HG03175 (cell line): ENCODE results near the gene TCIRG1.

Experiments used
- ATAC-seq: cut with Tn5 transposase; IDR thresholded peaks from one replicate; pipeline ENCODE4 v1.9.1; 2021; ENCODE audit warnings: mild to moderate bottlenecking, moderate library complexity; ENCODE audit not compliant: unreplicated experiment

The TCIRG1 gene

DNA sequence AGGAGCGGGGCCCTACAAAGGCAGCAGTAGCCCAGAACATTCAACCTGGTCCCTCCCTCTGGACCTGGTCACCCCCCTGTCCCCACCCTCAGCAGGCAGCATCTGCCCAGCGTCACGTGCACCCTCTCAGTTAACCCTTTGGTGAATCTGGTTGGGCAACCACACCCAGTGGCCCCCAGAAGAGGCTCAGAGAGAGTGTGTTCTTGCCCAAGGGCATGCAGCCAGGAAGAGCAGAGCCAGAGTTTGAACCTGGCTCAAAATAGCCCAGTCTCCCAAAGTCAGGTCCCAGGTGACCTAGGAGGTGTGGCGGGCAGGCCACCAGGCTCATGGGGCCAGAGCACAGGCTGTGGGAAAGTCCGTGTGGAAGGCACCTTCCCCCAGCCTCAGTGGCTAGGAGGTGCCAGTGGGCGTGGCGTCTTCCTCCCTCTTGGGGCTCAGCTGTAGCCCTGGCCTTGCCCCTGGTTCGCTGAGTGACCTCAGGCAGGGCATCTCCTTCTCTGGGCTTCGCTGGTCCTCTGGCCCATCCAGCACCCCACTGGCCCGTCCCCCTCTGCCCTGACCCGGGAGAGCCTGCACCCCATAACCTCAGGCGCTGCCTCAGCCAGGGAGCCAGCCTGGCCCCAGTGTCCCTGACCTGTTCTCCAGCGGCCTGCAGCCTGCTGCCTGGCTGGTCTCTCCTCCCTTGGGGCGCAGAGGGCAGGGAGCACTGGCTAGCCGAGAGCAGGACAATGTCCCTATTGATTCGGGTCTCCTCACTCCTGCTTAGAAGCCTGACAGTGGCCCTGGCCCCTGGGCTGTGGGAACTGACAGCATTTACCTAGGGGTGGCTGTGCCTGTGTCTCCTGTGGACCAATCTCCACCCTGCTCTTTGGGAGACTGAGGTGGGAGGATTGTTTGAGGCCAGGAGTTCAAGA is 21.7 kb upstream of the TCIRG1 start:
- ATAC-seq, result no peak

DNA sequence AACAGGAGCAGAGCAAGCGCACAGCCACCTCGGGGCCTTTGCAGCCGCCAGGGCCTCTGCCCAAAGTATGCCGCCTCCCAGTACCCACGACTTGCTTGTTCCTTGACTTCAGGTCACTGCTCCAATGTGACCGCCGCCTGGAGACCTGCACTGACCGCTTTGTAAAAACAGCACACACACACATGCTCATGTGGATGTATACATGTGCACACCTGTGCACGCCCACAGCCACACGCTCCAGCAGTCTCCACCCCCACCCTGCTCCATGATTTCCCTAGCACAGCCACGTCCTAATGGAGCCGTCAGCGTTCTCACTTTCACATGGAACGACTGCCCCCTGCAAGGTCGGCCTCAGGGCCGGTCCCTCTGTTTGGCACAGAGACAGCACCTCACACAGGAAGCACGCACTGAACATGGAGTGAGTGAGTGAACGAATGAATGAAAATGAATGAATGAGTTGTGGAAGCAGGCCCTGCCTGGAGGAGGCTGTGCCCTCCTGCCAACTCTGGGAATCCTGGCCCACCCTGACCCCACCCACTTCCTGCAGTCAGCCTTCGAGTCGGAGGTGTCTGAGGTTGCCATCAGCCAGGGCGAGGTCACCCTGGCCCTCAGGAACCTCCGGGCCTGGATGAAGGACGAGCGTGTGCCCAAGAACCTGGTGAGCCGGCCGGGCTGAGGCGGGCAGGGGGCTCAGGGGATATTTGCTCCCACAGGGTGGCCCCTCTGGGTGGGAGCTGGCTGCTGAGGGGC is 20.7 kb upstream of the TCIRG1 start:
- ATAC-seq, result no peak

DNA sequence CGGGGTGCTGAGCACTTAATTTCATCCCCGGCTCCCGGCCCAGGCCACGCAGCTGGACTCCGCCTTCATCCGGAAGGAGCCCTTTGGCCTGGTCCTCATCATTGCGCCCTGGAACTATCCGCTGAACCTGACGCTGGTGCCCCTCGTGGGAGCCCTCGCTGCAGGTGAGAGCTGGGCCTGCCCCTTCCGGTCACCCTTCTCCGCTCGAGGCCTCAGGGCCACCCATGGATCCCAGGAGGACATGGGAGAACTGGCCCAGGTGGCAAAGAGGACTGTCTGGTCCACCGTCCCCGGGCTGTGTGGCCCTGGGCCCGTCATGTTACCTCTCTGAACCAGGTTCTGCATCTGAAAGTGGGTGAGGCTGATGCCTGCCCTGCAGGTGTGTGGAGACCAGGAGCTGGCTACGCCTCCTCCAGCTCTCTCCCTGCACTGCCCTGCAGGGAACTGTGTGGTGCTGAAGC is 20.1 kb upstream of the TCIRG1 start:
- no peak for ATAC-seq

DNA sequence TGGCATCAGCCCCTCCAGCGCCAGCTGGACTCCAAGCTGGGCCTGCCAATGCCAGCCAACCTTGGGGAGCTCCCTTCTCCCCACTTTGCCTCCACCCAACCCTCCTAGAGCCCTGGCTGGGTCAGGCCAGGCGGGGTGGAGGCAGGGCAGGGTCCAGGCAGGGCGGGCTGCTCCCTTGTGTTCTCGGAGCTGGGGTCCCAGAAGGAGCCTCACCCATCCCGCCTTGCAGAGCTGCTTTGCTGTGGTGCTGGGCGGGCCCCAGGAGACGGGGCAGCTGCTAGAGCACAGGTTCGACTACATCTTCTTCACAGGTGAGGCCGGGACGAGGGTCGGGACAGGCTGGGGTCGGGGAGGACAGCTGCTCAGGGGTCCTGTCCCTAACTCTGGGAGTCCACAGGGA is 19.3 kb upstream of the TCIRG1 start:
- no peak for ATAC-seq

DNA sequence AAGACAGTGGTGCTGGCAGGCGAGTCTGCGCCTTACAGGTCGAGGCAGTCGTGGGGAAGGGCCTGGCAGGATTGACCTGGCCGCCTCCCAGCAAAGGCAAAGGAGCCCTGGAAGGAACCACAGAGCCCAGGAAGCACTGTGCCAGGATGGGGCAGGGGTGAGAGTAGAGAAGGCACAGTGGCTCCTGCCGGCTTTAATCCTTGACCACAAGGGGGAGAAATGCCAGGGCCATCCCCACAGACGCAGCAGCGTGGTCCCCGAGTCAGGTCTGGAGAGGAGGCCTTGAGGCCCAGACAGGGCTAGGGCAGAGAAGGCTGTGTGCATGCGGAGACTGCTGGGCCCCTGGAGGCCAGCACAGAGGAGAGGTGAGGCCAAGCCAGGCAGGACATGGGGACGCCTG is 18.2 kb upstream of the TCIRG1 start:
- ATAC-seq, result no peak

DNA sequence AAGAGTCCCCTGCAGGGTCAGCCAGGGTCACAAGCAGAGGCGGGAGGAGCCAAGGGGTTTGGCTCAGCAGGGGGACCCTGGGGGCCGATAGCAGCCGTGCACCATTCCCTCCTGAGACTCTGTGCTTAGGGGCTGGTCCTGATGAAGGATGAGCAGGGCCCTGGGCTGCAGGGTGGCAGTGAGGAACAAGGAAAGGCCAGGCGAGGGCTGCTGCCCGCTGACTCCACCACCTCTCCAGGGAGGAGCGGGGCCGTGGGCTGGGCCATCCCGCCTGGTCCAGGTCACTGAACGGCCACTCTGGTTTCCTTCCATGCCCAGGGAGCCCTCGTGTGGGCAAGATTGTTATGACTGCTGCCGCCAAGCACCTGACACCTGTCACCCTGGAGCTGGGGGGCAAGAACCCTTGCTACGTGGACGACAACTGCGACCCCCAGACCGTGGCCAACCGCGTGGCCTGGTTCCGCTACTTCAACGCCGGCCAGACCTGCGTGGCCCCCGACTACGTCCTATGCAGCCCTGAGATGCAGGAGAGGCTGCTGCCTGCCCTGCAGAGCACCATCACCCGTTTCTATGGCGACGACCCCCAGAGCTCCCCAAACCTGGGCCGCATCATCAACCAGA is 17.5 kb upstream of the TCIRG1 start:
- no peak for ATAC-seq

DNA sequence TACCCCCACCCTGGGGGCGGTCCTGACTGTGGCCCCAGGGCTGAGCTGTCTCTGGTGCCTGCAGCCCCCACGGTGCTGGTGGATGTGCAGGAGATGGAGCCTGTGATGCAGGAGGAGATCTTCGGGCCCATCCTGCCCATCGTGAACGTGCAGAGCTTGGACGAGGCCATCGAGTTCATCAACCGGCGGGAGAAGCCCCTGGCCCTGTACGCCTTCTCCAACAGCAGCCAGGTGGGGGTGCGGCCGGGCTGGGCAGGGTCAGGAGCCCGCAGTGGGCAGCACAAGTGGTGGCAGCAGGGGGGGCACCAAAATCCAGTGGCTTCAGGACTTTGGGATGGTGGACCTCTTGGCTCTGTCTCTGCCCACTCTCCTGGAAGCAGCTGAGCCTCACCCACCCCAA is 16.3 kb upstream of the TCIRG1 start:
- ATAC-seq, result no peak

DNA sequence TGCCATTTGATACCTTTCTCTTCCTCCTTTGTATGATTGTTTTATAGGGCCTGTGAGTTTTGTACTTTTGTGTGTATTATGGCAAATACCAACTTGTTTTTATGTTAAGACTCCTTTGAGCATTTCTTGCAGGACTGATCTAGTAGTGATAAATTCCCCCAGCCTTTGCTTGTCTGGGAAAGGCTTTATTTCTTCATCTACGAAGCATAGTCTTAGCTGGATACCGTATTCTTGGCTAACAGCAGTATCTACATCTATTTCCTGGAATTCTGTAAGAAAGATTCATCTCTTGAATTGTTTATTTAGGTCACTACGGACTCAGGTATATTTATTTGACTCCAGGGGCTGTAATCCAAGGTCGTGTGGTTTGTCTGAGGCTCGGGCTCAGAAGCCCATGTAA is 14.3 kb upstream of the TCIRG1 start:
- ATAC-seq, result no peak

DNA sequence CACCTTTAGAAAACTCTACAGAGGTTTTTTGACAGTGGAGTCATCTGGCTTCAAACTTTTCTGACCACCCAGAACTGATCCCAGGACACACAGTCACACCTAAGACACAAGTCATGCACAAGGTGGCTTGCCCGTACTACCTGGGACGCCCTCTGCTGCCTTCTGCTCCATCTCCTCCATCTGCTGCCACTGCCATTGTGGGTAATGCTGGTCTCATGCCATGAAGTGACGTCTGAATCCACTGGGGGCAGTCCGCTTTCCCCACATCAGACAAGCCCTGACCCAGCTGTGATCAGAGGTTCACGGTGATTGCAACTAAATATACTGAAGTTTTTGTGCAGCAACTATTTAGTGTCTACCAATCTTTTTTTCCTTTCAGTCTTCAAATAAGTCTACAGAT is 13.8 kb upstream of the TCIRG1 start:
- no peak for ATAC-seq

DNA sequence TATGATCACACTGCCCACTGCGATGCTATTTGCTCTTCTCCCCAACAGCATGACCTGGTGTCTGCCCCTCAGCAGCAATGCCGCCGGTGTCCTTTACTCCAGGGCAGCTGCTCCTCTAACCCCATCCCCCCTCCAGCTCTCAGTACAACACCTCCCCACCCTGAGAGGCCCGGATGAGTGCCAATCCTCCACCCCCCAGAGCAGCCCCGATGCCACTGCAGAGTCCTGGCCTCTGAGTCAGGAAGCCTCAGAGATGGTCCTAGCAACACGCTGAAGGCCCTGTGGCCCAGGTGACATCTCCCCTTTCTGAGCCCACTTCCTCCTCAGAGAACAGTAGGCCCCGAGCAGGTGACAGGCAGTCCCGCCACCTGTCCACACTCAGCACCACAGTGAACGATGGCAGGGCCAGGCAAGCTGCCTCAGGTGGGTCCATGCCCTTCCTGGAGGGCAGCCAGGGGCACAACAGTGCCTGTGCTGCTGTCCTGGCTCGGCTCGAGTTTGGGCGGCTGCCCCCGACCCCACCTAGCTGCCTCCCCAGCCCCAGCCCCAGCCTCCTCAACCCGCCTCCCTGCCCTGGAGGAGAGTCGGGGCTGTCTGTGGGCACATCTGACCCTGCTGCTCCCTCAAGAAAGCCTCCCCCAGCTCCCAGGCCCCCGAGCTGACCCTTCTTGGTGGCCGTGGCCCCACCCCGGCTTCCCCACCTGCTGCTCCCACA is 12.3 kb upstream of the TCIRG1 start:
- ATAC-seq, result no peak

DNA sequence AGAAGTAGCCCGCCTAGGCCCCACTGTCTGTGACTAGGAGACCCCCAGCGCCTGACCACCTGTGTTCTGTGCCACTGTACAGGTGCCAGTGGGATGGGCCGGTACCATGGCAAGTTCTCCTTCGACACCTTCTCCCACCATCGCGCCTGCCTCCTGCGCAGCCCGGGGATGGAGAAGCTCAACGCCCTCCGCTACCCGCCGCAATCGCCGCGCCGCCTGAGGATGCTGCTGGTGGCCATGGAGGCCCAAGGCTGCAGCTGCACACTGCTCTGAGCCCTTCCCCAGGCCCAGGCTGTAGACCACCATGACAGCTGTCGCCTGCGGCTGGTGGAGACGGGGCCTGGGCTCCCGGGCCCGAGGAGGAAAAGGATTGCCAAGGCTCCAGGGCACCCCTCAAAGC is 11.2 kb upstream of the TCIRG1 start:
- no peak for ATAC-seq

DNA sequence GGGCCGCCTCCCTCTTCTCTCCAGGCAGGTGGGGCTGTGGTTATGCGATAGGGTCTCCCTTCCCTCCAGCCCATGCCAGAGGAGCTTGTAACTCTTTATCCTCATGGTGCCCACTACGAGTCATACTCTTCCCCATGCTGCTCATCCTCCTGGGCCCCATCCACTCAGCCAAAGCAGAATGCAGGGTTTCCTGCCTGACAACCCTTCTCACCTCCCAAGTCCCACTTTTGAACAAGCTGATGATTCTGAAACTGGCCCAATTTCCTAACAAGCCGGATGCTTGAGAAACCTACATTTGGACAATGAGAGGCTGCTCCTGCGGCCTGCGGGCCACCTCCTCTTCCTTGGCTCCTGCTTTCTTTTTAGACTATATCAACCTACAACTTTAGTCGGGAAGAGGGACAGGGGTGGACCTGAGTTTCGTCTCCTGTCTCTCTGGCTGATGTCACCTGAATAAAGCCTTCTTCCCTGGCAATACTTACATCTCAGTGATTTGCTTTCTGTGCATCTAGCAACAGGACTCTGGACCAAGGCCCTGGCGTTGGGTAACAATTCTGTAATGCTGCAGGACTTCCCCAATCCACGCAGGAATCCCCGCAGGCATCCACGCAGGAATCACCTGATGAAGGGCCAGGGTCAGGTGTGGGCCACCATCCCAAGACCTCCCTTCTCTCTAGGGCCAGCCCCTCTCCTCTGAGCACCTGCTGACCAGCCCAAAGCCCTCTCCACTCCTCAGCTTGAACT is 9.9 kb upstream of the TCIRG1 start:
- ATAC-seq, result no peak

DNA sequence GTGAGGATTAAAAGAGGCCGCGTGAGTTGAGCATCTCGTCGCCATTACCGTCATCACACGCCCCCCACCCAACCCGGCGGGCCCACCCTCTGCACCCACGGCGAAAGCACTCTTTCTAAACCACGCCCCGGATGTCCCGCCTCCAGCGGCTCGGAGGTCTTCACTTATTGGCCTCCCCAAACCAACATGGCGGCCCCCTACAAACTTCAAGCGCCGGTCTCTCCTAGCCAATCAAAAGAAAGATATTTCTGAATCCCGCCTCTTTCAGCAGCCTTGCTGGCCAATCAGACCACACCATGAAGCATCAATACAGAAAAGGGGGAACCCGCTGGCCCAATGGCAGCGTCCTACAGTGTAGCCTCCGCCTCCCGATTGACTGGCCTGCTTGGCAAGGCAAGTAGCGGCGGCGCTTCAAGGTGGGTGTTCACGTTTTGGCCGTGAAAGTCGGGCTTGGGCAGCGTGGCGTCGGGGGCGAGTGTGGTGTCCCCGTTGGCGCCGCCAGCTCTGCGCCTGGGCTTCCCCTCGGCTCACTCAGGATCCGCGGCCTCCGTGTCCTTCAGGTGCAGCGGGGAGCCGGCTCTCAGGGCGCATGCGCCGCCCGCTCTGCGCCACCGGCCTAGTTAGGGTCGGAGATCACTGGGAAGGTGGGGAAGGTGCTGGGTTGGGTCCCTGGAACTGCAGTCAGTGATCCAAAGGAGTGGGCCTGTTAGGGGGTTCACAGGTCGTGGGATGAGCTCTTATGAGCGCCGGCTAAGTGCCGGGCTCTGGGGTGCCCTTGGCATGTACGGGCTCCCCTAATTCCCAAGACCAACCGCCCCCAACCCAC is 8.3 kb upstream of the TCIRG1 start, which contains the start of gene NDUFS8:
Gene NDUFS8 (plus strand): TSS at position 364 of the 826 bp plus-strand sequence. CDS start 1,471 bp downstream, outside the sequence.
- ATAC-seq, result peak; percentile 96

DNA sequence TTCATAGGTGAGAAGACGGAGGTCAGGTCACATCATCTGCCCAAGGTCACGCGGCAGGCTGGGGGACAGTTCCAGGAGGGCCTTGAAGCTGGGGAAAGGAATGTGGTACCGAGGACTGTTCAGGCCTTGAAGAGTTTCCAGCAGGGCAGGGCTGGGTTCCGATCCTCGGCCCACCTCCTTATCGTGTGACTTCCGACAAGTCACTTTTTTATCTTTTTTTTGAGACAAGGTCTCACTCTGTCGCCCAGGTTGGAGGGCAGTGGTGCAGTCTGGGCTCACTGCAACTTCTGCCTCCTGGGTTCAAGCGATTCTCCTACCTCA is 7.7 kb upstream of the TCIRG1 start:
- no peak for ATAC-seq

DNA sequence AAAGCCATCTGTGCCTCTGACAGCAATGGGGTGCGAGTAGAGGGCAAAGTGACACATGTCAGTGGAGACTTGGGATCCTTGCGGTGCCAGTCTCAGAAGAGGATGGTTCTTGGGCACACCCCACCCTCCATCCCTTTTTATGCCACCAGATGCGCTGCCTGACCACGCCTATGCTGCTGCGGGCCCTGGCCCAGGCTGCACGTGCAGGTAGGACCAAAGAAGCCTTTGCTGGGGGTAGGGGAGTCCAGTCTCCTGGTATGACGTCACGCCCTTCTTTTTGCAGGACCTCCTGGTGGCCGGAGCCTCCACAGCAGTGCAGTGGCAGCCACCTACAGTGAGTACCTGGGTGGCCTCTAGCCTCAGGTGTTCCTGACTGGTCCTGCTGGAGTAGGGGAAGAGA is 6.8 kb upstream of the TCIRG1 start:
- ATAC-seq, result no peak

DNA sequence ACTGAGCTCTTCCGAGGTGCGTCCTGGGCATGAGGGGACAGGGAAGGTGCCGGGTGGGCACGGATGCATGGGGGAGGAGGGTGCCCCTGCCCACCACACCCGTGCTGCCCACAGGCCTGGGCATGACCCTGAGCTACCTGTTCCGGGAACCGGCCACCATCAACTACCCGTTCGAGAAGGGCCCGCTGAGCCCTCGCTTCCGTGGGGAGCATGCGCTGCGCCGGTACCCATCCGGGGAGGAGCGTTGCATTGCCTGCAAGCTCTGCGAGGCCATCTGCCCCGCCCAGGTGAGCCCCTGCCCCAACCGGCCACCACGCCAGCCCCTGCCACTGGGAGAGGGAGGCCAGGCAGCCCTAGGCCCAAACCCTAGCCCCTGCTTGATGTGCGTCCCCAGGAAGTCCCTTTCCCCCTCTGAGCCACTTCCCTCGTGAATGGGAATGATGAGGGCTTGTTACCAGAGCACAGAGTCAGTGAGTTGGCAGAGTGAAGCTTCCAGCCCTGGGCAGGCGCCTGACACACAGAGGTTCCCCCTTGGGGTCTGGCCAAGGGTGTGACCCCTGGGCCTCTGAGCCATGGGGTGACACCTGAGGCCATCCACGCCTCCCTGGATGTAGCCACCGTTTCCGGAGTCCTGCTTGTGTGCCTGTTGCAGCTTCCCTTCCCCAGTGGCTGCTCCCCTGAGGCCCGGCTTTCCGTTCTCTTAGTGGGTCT is 5.7 kb upstream of the TCIRG1 start:
- no peak for ATAC-seq

DNA sequence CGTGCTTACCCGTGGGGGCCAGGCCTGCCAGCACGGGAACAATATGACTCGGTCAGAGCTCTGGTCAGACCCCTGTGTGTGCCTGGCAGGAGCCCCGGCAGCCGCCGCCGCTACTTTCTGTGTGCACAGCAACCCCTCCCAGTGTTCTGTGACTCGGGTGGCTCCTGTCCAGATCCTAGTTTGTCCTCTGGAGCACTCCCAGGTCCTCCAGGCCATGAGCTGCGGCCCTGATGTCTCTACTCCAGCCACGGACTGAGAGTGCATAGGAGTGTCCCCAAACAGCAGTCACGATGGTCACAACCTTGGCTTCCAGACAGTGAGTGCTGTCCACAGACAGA is 5.1 kb upstream of the TCIRG1 start:
- ATAC-seq, result no peak

DNA sequence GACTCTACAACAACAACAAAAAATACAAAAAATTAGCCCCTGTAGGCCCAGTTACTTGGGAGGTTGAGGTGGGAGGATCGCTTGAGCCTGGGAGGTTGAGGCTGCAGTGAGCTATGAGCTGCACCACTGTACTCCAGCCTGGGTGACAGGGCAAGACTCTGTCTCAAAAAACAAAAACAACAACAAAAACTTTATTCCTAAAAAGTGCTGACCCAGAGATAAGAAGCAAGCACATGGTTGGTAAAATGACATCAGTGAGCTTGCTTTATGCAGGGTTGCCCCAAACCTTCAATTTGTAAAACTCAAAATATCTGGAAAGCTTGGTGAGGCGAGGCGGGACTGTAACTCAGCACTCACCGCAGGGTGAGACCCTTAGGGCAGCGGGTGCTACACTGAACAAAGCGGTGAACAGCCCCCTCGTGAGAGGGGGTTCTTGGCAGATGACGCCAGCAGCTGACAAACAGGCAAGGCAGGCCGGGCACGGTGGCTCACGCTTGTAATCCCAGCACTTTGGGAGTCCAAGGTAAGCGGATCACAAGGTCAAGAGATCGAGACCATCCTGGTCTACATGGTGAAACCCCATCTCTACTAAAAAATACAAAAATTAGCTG is 3.5 kb upstream of the TCIRG1 start:
- no peak for ATAC-seq
